ENCODE measurements around the gene UBAC2. TPM values are rescaled to one million over a fixed set of nuclear protein-coding genes. Genes with fewer than 3 reads are reported as not detected.

The UBAC2 gene
- total RNA-seq, 1 donor from 2014 or later: 64.3 TPM

DNA sequence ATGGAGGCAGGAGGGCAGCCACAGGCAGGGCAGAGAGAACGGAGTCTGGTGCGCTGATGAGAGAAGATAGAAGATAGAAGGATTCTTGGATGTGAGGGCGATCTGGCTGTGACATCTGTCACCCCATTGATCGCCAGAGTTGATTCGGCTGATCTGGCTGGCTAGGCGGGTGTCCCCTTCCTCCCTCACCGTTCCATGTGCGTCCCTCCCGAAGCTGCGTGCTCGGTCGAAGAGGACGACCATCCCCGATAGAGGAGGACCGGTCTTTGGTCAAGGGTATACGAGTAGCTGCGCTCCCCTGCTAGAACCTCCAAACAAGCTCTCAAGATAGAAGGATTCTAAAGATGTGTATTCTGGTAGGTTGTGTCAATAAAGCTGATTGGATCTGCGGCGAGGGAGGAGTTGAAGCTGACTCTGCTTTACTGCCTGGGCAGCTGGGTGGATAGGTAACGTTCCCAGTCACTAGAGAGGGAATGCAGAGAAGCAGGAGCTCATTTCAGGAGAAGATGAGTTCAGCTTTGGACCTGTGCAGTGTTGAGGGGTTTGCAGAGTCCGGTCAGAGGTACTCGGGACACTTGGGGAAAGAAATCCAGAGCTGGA is 5.1 kb downstream of the UBAC2 start:
- Mint-ChIP-seq H3K4me1 (peaks cover 27% of the 10 kb centered on the region), H3K27me3 (ENCODE audit: low read depth) (no peaks in the 10 kb centered on the region), H3K9me3 (no peaks in the 10 kb centered on the region), H3K4me3 (no peak overlapping the region), H3K27ac (no peak overlapping the region), H3K36me3 (peaks cover 17% of the 10 kb centered on the region)
- TF ChIP-seq, protein P1, sequence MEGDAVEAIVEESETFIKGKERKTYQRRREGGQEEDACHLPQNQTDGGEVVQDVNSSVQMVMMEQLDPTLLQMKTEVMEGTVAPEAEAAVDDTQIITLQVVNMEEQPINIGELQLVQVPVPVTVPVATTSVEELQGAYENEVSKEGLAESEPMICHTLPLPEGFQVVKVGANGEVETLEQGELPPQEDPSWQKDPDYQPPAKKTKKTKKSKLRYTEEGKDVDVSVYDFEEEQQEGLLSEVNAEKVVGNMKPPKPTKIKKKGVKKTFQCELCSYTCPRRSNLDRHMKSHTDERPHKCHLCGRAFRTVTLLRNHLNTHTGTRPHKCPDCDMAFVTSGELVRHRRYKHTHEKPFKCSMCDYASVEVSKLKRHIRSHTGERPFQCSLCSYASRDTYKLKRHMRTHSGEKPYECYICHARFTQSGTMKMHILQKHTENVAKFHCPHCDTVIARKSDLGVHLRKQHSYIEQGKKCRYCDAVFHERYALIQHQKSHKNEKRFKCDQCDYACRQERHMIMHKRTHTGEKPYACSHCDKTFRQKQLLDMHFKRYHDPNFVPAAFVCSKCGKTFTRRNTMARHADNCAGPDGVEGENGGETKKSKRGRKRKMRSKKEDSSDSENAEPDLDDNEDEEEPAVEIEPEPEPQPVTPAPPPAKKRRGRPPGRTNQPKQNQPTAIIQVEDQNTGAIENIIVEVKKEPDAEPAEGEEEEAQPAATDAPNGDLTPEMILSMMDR (IDR thresholded peaks at IDR 0.05; ENCODE audit: unreplicated experiment): no peak
- no peak for DNase-seq (ENCODE audit: low spot score in 2 of 2, unreplicated experiment in 2 of 2)

DNA sequence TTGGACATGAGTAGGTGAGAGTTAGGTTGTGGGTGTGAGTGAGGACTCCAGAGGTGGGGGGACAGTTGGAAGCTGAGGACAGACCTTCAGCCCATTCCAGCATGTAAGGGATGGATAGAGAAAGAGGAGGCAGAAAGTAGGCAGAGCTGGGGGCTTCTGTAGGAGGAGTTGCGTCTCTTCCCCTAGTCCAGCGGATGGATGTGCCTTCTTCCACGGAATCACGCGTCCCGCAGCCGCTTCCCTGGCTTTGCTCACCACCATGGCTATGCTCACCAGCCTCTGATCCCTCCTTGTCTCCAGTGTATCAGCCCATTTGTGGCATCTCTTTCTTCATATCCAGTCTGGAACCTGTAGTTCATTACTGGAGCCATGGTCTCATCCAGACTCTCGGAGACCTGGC is 5.6 kb downstream of the UBAC2 start:
- H3K27me3 Mint-ChIP-seq (ENCODE audit: low read depth): no peaks in the 10 kb centered on the region
- no peaks in the 10 kb centered on the region for H3K9me3 Mint-ChIP-seq
- H3K4me1 Mint-ChIP-seq: peaks cover 27% of the 10 kb centered on the region
- no peak overlapping the region for H3K4me3 Mint-ChIP-seq
- TF ChIP-seq, protein P1 (IDR thresholded peaks at IDR 0.05; ENCODE audit: unreplicated experiment): no peak
- no peak overlapping the region for H3K27ac Mint-ChIP-seq
- DNase-seq (ENCODE audit: low spot score in 2 of 2, unreplicated experiment in 2 of 2): no peak
- H3K36me3 Mint-ChIP-seq: peaks cover 17% of the 10 kb centered on the region

DNA sequence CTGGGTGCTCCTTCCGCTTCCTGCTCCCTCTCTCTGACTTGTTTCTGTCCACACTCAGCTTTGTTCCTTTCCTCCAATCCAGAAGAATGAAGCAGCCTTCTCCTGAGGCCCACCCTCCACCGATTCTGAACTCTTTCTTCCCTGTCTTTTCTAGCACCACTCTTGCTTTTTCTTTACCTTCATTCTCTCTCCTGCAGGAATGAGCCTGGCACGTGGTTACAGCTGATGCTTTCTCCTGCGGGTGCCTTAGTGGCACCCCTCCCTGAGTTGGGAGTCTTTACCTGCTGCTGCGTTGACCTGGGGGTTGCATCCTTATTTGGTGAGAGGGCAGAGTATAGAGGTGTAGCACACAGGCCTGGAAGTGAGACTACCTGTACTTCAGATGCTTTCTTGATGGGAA is 6.2 kb downstream of the UBAC2 start:
- no peaks in the 10 kb centered on the region for H3K27me3 Mint-ChIP-seq (ENCODE audit: low read depth)
- H3K27ac Mint-ChIP-seq: no peak overlapping the region
- H3K4me3 Mint-ChIP-seq: no peak overlapping the region
- no peaks in the 10 kb centered on the region for H3K9me3 Mint-ChIP-seq
- TF ChIP-seq, protein P1 (IDR thresholded peaks at IDR 0.05; ENCODE audit: unreplicated experiment): no peak
- peaks cover 23% of the 10 kb centered on the region for H3K4me1 Mint-ChIP-seq
- peaks cover 19% of the 10 kb centered on the region for H3K36me3 Mint-ChIP-seq
- DNase-seq (ENCODE audit: low spot score in 2 of 2, unreplicated experiment in 2 of 2): no peak

DNA sequence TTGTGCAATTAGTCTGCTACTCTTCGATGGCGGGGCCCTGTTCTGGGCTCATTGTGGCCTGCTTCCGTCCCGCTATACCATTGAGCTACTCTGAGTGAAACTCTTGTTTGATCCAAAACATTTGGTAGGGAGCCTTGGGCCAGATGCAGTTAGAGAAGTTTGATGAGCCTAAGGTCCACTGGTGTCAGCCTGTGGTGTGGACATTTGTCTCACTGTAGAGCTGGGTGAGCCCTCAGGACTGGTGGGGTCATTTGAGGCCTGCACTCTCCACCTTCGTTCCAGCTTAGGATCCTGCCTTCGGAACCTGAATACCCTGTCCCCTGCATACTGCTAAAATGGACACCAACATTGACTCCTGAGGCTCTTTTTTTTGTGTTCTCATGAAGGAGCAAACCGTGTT is 6.9 kb downstream of the UBAC2 start:
- Mint-ChIP-seq H3K4me1 (peaks cover 16% of the 10 kb centered on the region), H3K27ac (no peak overlapping the region), H3K27me3 (ENCODE audit: low read depth) (no peaks in the 10 kb centered on the region), H3K36me3 (peaks cover 20% of the 10 kb centered on the region), H3K9me3 (no peaks in the 10 kb centered on the region), H3K4me3 (no peak overlapping the region)
- TF ChIP-seq, protein P1 (IDR thresholded peaks at IDR 0.05; ENCODE audit: unreplicated experiment): no peak
- no peak for DNase-seq (ENCODE audit: low spot score in 2 of 2, unreplicated experiment in 2 of 2)

DNA sequence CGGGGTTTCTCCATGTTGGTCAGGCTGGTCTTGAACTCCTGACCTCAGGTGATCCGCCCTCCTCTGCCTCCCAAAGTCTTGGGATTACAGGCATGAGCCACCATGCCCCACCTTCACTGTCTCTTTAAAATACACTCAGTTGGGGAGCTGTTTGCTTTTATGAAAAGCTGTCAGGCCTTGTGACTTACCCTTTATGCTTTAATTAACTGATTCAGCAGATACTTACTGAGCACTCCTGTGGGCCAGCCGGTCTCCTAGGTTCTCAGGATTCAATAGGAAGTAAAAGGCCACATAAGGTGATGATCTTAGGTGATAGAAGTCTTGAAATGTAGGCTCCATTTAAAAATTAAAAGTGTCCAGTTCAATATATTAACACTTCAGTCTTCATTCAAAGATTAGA is 7.5 kb downstream of the UBAC2 start:
- H3K27me3 Mint-ChIP-seq (ENCODE audit: low read depth): no peaks in the 10 kb centered on the region
- peaks cover 20% of the 10 kb centered on the region for H3K36me3 Mint-ChIP-seq
- DNase-seq (ENCODE audit: low spot score in 2 of 2, unreplicated experiment in 2 of 2): no peak
- peaks cover 13% of the 10 kb centered on the region for H3K4me1 Mint-ChIP-seq
- no peak overlapping the region for H3K27ac Mint-ChIP-seq
- H3K9me3 Mint-ChIP-seq: no peaks in the 10 kb centered on the region
- TF ChIP-seq, protein P1 (IDR thresholded peaks at IDR 0.05; ENCODE audit: unreplicated experiment): no peak
- H3K4me3 Mint-ChIP-seq: no peak overlapping the region
